ENCODE data around the gene ZNF30. TPM values are rescaled to one million over a fixed set of nuclear protein-coding genes. Genes with fewer than 3 reads are reported as not detected.

ZNF30 gene
- total RNA-seq, 1 donor from 2014 or later = 4.5 TPM

DNA sequence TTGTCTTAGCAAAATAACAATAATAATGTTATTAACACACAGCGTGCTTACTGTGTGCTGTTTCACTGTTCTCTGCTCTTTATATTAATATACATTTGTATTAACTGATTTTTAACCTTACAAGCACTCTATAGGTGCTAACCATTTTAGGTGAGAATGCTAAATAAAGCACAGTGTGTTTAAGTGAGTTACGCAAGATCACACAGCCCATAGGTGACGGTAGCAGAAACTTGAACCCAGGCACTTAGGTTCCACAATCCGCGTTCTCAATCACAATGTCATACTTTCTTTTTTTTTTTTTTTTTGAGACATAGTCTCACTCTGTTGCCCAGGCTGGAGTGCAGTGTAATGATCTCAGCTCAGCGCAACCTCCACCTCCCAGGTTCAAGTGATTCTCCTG lies 5.8 kb downstream of the ZNF30 start:
- Mint-ChIP-seq H3K4me1 (ENCODE audit: low read depth) (peaks cover 4% of the 10 kb centered on the region), H3K27ac (no peak overlapping the region), H3K36me3 (ENCODE audit: low read depth) (peaks cover 34% of the 10 kb centered on the region)

DNA sequence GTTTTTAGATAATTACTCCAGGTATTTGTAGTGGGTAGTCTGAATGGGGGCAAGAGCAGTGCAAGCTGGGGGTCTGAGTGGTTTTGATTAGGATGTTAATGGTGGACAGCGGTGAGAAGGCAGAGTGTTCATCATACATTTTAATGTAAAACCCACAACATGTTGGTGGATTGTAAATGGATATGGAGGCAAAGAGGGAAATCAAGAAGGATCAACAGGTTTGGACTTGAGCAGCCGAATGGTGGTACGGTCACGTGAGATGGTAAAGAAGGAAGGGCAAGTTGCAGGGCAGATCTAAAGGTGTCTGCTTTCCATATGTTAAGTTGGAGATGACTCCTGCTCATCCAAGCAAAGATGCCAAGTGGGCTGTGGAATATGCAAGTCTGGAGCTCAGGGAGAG lies 9.5 kb downstream of the ZNF30 start:
- no peaks in the 10 kb centered on the region for H3K4me1 Mint-ChIP-seq (ENCODE audit: low read depth)
- intact Hi-C loops (cut with micrococcal nuclease) = no loop called here
- no peak overlapping the region for H3K27ac Mint-ChIP-seq
- H3K9me3 Mint-ChIP-seq = peaks cover 25% of the 10 kb centered on the region
- no peak overlapping the region for H3K4me3 Mint-ChIP-seq
- no peak for DNase-seq (ENCODE audit: low spot score)
- H3K27me3 Mint-ChIP-seq (ENCODE audit: insufficient read depth) = no peaks in the 10 kb centered on the region
- peaks cover 34% of the 10 kb centered on the region for H3K36me3 Mint-ChIP-seq (ENCODE audit: low read depth)

More for the DNA sequence above, 5.8 kb downstream of the ZNF30 start:
- intact Hi-C loops (cut with micrococcal nuclease) = no loop called here
- DNase-seq (ENCODE audit: low spot score) = no peak
- Mint-ChIP-seq H3K27me3 (ENCODE audit: insufficient read depth) (no peaks in the 10 kb centered on the region), H3K9me3 (peaks cover 15% of the 10 kb centered on the region), H3K4me3 (no peak overlapping the region)

DNA sequence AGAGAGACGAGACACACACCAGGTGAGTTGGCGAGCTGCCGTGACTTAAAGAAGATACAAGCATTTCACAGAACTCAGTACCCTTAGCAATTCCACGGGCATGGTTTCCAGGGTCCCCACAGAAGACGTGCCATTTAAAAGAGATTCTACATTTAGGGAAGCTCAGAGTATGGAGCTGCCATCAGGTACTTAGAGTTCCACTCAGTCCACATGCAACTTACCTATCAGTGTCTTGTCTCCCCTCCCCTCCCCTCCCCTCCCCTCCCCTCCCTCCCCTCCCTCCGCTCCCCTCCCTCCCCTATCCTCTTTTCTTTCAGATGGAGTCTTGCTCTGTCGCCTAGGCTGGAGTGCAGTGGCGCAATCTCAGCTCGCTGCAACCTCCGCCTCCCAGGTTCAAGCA lies 12.2 kb downstream of the ZNF30 start:
- Mint-ChIP-seq H3K27me3 (ENCODE audit: insufficient read depth) (no peaks in the 10 kb centered on the region), H3K4me3 (no peak overlapping the region), H3K4me1 (ENCODE audit: low read depth) (no peaks in the 10 kb centered on the region), H3K36me3 (ENCODE audit: low read depth) (peaks cover 35% of the 10 kb centered on the region), H3K27ac (no peak overlapping the region), H3K9me3 (peaks cover 48% of the 10 kb centered on the region)
- DNase-seq (ENCODE audit: low spot score) = no peak
- intact Hi-C loops (cut with micrococcal nuclease) = no loop called here

DNA sequence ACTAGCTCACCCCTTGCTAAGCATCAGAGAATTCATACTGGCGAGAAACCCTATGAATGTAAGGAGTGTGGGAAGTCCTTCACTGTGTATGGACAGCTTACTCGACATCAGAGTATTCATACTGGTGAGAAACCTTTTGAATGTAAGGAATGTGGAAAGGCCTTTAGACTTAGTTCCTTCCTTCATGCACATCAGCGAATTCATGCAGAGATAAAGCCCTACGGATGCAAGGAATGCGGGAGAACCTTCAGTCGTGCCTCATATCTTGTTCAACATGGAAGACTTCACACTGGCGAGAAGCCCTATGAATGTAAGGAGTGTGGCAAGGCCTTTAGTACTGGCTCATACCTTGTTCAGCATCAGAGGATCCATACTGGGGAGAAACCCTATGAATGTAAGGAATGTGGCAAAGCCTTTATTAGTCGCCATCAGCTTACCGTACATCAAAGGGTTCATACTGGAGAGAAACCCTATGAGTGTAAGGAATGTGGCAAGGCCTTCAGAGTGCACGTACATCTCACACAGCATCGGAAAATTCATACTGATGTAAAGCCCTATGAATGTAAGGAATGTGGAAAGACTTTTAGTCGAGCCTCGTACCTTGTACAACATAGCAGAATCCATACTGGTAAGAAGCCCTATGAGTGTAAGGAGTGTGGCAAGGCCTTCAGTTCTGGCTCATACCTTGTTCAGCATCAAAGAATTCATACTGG lies 17.3 kb downstream of the ZNF30 start:
- DNase-seq (ENCODE audit: low spot score) = no peak
- Mint-ChIP-seq H3K4me3 (no peak overlapping the region), H3K4me1 (ENCODE audit: low read depth) (no peaks in the 10 kb centered on the region), H3K9me3 (peaks cover 69% of the 10 kb centered on the region), H3K27ac (no peak overlapping the region), H3K36me3 (ENCODE audit: low read depth) (peaks cover 38% of the 10 kb centered on the region), H3K27me3 (ENCODE audit: insufficient read depth) (no peaks in the 10 kb centered on the region)
- intact Hi-C loops (cut with micrococcal nuclease) = no loop called here

DNA sequence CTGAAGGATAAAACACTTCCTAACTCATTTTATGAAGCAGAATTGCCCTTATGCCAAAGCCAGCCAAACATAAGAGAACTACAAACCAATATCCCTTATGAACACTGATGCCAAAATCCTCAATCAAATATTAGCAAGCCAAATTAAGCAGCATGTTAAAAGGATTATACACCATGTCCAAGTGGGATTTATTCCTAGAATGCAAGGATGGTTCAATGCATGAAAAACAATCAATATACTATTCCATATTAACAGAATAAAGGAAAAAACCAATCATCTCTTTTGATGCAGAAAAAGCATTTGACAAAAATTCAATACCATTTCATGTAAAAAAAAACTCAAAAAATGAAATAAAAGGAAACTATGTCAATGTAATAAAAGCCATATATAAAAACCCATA lies 26.4 kb downstream of the ZNF30 start:
- Mint-ChIP-seq H3K9me3 (peaks cover 74% of the 10 kb centered on the region), H3K27ac (no peak overlapping the region), H3K4me3 (no peak overlapping the region), H3K36me3 (ENCODE audit: low read depth) (peaks cover 53% of the 10 kb centered on the region), H3K27me3 (ENCODE audit: insufficient read depth) (no peaks in the 10 kb centered on the region), H3K4me1 (ENCODE audit: low read depth) (no peaks in the 10 kb centered on the region)
- intact Hi-C loops (cut with micrococcal nuclease) = no loop called here
- no peak for DNase-seq (ENCODE audit: low spot score)

DNA sequence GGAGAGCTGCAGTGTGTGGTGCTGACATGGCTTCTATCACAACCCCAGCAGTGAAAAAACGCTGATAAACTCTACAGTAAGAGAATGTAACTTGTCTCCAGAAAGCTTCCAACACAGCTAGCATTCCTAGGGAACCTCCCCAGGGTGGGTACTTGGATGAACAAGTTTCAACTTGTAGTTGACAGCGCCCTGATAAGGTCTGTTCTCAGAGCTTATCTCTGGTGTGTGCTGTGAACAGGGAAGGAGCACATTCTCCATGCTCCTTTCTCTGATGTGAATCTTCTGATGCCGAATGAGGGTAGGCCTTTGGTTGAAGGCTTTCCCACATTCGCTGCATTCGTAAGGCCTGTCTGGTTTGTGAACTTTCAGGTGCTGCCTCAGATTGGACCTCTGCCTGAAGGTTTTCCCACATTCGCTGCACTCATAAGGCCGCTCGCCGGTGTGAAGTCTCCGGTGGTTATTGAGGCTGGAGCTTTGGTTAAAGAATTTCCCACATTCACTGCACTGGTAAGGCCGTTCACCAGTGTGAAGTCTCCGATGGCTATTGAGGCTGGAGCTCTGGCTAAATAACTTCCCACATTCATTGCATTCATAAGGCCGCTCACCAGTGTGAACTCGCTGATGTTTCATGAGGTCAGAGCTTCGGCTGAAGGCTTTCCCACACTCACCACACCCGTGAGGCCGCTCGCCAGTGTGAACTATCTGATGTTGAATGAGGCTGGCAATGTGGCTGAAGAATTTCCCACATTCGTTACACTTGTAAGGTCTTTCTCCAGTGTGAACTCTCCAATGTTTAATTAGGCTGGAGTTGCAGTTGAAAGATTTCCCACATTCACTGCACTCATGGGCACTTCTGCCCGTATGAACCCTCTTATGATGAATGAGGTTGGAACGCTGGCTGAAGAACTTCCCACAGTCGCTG lies 31.4 kb downstream of the ZNF30 start:
- no peak overlapping the region for H3K4me3 Mint-ChIP-seq
- intact Hi-C loops (cut with micrococcal nuclease) = no loop called here
- H3K36me3 Mint-ChIP-seq (ENCODE audit: low read depth) = peaks cover 82% of the 10 kb centered on the region
- H3K27me3 Mint-ChIP-seq (ENCODE audit: insufficient read depth) = peaks cover 2% of the 10 kb centered on the region
- H3K9me3 Mint-ChIP-seq = peaks cover 85% of the 10 kb centered on the region
- H3K27ac Mint-ChIP-seq = no peak overlapping the region
- peaks cover 19% of the 10 kb centered on the region for H3K4me1 Mint-ChIP-seq (ENCODE audit: low read depth)
- DNase-seq (ENCODE audit: low spot score) = no peak

DNA sequence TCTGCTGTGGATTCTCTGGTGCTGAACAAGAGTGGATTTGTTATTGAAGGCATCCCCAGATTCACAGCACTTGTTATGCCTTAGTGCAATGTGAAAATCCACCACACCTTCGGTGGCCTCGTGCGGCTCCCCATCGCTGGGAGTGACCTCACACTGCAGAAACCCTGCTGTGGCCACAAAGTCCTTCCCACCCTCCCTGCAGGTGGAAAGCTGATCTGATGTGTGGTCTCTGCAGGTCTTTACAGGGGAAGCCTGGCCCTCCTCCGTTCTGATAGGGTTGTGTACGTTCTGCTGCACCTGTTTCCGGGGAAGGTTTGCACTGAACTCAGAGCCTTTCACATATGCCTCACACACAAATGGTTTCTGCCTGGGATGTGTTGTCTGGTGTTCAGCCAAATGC lies 32.3 kb downstream of the ZNF30 start:
- H3K27ac Mint-ChIP-seq = no peak overlapping the region
- H3K4me1 Mint-ChIP-seq (ENCODE audit: low read depth) = peaks cover 22% of the 10 kb centered on the region
- H3K9me3 Mint-ChIP-seq = peaks cover 78% of the 10 kb centered on the region
- DNase-seq (ENCODE audit: low spot score) = no peak
- no peak overlapping the region for H3K4me3 Mint-ChIP-seq
- intact Hi-C loops (cut with micrococcal nuclease) = no loop called here
- peaks cover 2% of the 10 kb centered on the region for H3K27me3 Mint-ChIP-seq (ENCODE audit: insufficient read depth)
- H3K36me3 Mint-ChIP-seq (ENCODE audit: low read depth) = peaks cover 79% of the 10 kb centered on the region

DNA sequence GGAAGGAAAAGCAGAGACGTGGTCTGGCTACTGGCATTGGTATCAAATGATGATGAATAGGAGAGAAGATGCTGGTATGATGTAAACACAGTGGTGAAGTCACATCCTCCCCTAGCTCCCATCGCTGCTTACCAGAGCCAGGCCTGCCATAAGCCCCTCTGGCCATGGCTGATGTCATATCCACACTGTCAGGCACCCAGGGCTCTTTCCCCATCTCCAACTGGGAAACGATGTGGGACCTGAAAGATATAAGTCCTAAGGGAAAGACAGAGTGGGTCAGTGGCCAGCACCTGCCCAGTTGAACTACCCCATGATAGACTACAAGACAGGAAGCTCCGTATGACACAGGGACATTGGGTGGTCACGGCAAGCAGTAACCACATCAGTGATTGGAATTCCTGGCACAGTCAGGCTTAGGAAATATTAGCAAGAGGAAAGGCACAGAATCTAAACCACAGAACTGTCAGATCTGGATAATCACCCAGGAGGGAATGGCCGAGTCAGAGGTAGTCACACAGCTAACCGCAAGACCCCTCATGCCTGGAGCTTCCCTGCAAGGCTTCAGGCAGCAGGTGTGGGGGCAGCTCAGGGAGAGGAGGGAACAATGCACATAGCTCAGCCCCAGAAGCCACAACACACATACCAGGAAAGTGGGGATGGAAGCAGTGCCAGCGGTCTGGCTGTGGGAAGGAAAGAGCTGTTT lies 33.6 kb downstream of the ZNF30 start:
- peaks cover 72% of the 10 kb centered on the region for H3K9me3 Mint-ChIP-seq
- peaks cover 22% of the 10 kb centered on the region for H3K4me1 Mint-ChIP-seq (ENCODE audit: low read depth)
- intact Hi-C loops (cut with micrococcal nuclease) = loop anchor here (5.0 kb wide), 2 partner anchors 42 to 188 kb away; partner anchors contain the start of genes GRAMD1A and ZNF599
- DNase-seq (ENCODE audit: low spot score) = no peak
- no peak overlapping the region for H3K4me3 Mint-ChIP-seq
- peaks cover 2% of the 10 kb centered on the region for H3K27me3 Mint-ChIP-seq (ENCODE audit: insufficient read depth)
- no peak overlapping the region for H3K27ac Mint-ChIP-seq
- peaks cover 74% of the 10 kb centered on the region for H3K36me3 Mint-ChIP-seq (ENCODE audit: low read depth)

DNA sequence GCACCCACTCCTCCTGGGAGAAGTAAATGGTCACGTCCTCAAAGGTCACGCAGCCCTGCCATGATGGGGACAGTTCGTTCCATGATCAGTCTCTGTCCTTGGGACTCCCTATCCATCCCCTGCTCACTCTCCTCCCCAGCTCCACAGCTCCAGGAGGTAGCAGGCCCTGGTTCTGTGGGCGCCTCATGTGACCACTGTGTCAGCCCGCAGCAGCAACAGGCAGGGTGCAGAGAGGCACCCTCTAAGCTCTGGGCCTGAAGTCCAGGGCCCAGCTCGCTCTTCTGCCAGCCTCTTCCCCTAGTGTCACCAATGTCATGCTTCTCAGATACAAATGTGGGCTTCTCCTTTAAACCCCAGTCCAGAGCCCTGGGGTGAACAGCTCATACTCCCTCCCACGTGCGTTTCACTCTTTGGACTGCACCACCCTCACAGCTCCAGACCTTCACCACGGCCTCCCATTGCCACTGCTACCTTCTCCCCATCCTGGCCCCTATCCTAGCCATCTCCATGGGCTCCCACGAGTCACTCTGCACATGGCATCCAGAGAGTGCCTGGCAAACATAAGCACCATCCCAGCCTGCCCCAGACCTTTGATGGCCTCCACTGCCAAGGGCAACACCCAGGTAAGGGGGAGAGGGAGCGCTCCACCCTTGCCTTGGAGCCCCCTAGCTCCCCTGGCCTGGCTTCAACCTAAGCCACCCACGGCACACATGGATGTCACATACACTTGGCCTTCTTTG lies 34.4 kb downstream of the ZNF30 start:
- Mint-ChIP-seq H3K27me3 (ENCODE audit: insufficient read depth) (peaks cover 2% of the 10 kb centered on the region), H3K4me3 (no peak overlapping the region), H3K4me1 (ENCODE audit: low read depth) (peaks cover 22% of the 10 kb centered on the region), H3K27ac (no peak overlapping the region), H3K9me3 (peaks cover 69% of the 10 kb centered on the region), H3K36me3 (ENCODE audit: low read depth) (peaks cover 67% of the 10 kb centered on the region)
- no peak for DNase-seq (ENCODE audit: low spot score)
- intact Hi-C loops (cut with micrococcal nuclease) = loop anchor here (5.0 kb wide), 2 partner anchors 41 to 189 kb away; partner anchors contain the start of genes GRAMD1A and ZNF599

DNA sequence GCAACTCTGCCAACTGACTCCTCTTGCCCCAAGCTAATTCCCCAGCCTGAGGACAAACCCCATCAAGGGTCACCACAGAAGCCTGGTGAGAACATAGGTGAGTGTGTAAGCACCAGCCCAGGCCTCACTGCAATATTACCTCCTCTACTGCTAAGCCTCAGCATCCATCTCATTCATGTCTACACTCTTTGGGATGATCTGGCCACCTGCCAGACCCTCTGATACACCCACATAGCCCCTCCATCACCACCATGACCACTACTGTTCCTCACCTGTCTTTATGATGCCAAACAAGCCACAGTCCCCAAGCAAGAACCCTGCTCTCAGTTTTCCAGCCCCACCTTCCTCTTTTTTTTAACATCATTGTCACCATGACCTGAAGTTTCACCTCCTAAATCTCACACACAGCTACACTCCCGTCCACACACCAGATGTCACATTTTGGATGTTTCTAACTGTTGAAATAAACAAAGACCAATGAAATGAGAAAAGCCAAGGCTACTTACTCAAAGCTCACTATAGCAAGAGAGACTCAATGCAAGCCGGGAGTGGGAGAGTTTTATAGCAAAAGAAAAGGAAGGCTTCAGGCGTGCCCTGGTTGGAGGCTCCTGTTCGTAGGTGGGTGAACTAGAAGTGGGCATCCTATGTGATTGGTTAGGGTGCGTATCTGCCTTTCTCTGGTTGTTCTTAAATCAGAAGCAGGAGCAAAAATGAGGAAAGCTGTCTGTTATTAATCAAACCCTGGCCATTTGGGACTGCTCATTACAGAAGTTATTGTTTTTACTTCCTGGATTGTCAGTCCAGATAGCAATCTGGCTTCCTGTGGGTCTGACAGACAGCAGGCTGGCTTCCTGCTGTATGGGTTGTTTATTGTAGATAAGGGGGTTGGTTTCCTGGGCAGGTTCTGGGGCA lies 35.3 kb downstream of the ZNF30 start:
- peaks cover 2% of the 10 kb centered on the region for H3K27me3 Mint-ChIP-seq (ENCODE audit: insufficient read depth)
- peaks cover 60% of the 10 kb centered on the region for H3K36me3 Mint-ChIP-seq (ENCODE audit: low read depth)
- peak overlapping the region; percentile 91 for H3K4me3 Mint-ChIP-seq
- H3K4me1 Mint-ChIP-seq (ENCODE audit: low read depth) = peaks cover 22% of the 10 kb centered on the region
- no peak for DNase-seq (ENCODE audit: low spot score)
- peak overlapping the region; percentile 13 for H3K27ac Mint-ChIP-seq
- intact Hi-C loops (cut with micrococcal nuclease) = loop anchor here (5.0 kb wide), 2 partner anchors 40 to 190 kb away; partner anchors contain the start of genes GRAMD1A and ZNF599
- peaks cover 64% of the 10 kb centered on the region for H3K9me3 Mint-ChIP-seq

DNA sequence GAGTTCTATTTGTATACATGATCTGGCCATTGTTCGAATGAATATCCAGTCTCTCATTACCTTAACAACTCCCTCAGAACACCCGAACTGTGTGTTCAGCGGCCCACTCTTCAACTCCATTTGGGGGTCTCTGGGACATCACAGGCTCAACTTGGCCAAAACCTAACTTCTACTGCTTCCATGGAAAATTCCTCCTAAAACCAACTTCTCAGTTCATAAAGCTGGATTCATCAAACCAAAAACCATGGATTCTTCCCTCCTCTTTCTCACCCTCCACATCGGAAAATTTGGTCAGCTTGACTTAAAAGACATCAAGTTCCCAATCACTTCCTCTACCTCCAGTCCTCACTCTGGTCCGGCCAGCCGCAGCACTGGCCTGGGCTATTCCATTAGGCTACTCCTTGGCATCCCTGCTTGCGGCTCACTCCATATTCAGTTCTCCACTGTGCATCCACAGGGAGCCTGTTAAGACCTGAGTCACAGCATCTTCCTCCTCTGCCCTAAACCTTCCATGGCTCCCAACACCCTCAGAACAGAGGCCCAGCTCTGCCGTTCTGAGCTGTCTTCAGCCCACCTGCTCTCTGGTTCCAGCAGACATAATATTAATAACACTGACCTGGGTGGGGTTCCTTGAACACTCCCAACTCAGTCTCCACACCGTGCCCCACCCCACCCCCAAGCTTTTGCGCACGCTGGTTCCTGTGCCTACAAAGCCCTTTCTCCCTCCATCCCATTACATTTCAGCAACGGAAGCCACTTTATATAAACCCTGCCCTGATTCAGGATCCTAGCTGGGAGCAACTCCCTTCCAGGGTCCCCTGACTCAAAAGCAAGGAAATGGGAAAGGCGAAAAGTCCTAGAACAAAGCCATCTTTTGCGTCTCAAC lies 36.2 kb downstream of the ZNF30 start:
- Mint-ChIP-seq H3K36me3 (ENCODE audit: low read depth) (peaks cover 53% of the 10 kb centered on the region), H3K4me3 (peak overlapping the region; percentile 91), H3K27ac (peak overlapping the region; percentile 83), H3K9me3 (peaks cover 62% of the 10 kb centered on the region), H3K4me1 (ENCODE audit: low read depth) (peaks cover 22% of the 10 kb centered on the region), H3K27me3 (ENCODE audit: insufficient read depth) (peaks cover 2% of the 10 kb centered on the region)
- no peak for DNase-seq (ENCODE audit: low spot score)
- intact Hi-C loops (cut with micrococcal nuclease) = loop anchor here (5.0 kb wide), 2 partner anchors 39 to 191 kb away; partner anchors contain the start of genes GRAMD1A and ZNF599

All from activated T-helper 1 cell treated with anti-CD3 and anti-CD28 coated beads, Interleukin-12 subunit alpha, Interleukin-12 subunit beta, Interleukin-2, Interleukin-4 antibody, amounts not matched to agents 30 ng/mL and 10 ng/mL and 1 ng/mL, durations not matched to agents 14 hours and 24 hours and 36 hours (primary cell).